UCSD-AML1 (cell line): ENCODE measurements around the gene ZNF345.

Source experiments
- DNase-seq: peaks from one replicate; lab custom pipeline; 2025; ENCODE audit not compliant: unreplicated experiment; lab: John Stamatoyannopoulos, UW

The ZNF345 gene

DNA sequence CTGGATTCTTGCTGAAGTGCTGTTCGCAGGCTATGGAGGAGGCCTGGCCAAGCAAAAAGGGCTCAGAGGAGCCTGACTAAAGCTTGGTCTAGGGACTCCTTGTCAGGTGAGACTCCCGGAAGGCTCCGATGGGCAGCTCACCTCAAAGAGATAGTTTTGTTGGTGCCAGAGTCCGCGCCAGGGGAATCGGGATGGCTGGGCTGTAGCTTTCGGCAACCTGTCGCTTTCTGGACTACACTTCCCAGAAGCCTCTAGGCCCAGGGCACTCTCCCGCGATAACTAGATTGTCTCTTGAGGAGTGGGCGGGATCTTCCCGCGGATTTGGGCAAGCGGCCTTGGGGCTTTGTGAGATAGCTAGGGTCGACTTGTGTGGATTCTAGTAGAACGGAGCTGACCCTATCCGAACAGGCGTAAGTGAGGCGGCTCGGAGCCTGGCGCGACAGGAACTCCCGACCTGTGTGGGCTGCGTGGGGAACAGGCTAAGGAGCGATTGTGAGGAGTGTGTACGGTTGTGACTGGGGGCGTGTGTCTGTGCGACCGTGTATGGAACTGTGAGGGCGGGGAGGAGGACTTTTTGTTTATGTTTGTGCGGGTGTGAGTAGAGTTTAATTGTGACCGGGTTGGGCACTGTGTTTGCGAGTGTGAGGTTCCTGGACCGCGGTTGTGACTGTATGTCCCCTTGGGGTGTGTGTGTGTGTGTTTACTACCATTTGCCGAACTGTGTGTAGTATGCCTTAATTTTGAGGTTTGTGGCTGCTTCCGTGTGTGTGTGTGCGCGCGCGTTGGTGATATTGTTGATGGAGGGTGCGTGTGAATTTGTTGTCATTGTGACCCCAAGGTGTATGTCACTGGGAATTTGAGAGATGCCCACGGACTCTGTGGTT lies at the start of gene ZNF345:
Gene ZNF345, plus strand, starts transcription at position 318 of the 884 bp plus-strand sequence. CDS start 25,955 bp downstream, outside the sequence.
- peak; percentile 87 for DNase-seq

DNA sequence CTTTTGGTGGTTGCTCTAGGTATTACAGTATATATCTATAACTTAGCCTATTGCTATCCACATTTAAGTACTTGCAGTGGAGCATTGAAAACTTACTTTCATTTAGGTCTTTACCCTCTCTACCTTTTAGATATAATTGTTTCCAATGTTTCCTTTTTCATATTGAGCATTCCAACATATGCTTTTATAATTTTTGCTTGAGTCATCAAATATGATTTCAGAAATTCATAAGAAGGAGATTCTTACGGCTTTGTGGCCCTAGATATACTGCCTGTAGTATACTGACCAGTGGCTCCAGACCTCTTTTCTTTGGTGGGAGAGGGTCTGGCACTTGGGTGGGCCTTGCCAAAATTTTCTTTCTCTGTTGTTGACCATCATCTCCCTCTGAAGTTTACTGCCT lies 45.3 kb upstream of the ZNF345 start:
- no peak for DNase-seq

DNA sequence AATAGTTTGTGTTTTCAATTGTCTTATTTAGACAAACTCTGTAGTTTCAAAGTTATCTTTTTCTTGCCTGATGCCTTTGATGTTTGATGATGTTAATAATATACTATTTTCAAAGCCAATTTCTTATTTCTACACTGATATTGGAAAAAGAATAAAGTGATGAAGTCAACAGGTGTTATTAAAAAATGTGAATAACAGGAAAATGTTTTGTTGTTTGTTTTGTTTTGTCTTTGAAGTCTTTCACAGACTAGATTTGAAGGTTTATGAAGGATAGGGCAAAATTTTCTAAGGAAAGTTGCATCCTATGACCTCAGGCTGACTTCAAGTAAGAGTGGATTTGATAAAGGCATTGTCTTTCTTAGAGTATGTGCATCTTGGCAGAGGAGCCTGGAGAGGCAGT lies 43.6 kb upstream of the ZNF345 start:
- DNase-seq, result no peak

DNA sequence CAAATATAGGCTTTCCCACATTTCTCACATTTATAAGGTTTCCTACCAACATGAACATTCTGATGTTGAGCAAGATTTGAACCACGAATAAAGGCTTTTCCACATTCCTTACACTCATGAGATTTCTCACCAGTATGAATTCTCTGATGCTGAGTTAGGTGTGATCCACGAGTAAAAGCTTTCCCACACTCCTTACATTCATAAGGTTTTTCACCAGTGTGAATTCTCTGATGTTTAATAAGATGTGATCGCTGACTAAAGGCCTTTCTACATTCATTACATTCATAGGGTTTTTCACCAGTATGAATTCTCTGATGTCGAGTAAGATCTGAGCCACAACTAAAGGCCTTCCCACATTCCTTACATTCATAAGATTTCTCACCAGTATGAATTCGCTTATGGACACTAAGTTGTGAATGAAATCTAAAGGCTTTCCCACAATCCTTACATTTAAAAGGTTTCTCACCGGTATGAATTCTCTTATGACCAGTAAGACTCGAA lies 31.5 kb upstream of the ZNF345 start:
- no peak for DNase-seq

DNA sequence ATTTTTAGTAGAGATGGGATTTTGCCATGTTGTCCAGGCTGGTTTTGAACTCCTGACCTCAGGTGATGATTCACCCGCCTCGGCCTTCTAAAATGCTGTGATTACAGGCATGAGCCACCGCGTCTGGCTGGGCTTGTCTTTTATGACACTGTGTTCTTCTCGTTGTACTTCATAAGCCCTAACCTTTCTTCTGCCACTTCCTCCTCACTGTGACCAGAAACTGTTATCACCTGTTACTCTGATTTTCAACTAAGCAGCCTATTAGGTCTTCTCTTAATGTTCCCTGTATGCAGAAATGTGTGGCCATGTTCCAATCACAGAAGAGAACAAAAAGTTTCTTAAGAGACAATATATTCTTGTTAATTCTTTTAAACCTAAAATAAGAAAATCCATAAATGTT lies 28.9 kb upstream of the ZNF345 start:
- no peak for DNase-seq

DNA sequence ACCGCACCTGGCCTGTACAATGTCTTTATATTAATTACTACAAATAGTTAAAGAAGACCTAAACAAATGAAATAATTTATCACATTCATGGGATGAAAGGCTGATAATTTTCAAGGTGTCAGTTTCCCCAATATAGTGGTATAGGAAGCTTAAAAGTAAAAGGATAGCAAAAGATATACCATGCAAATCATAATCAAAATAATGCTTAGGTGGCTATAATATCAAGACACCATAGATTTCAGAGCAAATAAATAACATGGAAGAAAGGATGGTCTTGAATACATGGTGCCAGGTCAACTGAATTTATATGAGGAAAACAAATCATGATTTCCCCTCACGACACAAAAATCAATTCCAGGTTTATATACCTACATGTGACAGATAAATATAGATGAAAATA lies 17.2 kb upstream of the ZNF345 start:
- DNase-seq, result no peak

DNA sequence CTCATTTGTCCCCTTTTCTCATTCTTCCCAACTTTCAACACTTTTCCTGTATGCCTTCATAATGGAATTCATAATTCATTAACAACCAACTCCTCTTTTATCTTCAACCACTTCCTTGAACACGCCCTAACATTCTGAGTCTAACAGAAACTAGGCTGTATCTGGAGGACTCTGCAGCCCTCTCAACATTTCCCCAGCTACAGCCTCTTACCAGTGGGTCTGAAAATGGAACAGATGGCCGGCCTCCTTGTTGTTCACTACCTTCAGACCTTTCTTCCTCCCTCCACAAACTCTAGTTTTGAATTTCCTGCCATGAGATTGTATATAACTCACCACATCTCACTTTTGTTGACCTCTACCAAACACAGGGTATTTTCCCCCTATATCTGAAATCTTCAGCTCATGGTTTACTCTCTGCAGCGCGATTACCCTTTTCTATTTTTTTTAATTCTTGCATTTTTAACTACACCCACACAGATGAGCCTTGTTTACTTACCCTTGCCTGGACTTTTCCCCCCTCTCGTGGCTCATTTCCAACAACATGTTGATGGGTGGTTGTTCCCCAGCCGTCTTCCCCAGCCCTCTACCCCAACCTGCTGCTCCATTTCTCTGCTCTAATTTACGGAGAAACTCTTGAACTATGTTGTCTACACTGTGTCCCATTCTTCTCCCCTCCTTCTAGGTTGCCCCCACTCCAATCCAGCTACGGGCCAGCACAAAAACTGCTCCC lies 13.3 kb upstream of the ZNF345 start:
- DNase-seq, result no peak

DNA sequence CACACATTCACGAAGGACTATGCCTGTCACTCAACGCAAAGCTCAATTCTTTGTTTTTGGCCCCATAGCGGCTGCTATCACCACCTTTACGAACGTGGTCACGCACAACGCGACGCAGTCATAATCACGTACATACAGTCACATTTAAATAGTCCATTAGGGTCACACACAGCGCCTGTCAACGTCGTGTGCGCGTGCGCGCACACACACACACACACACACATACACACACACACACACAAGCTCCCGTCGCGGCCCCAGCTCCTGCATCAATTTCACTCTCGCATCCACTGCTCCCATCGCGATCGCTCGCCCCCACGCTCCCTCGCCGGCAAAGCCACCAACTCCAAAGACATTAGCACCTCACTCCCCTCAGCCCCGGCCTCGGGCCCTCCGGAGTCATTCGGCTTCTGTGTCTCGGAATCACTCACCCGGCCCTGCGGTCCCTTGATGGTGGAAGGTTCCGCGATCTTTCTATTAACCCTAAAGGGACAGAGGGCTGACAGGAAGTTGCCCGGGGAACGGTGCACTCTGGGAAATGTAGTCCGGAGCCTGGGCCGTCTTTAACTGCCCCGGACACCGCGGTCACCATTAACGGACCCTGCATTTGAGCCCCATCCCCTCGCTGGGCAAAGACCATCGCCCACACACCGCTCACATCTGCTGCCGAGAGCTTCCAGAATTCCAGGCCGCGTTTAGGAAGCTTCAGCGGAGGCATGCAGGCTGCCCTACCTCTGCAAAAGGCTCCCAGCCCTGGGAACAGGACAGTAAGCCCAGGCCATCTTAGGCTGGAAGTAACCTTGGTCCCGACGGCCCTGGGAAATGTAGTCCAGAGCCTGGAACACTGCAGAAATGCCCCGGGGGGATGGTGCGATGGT lies 12.5 kb upstream of the ZNF345 start, which contains the start of gene ZNF790:
Gene ZNF790, minus strand, starts transcription at position 482 of the 878 bp plus-strand sequence. CDS start 12,768 bp downstream, outside the sequence.
- peak; percentile 92 for DNase-seq

DNA sequence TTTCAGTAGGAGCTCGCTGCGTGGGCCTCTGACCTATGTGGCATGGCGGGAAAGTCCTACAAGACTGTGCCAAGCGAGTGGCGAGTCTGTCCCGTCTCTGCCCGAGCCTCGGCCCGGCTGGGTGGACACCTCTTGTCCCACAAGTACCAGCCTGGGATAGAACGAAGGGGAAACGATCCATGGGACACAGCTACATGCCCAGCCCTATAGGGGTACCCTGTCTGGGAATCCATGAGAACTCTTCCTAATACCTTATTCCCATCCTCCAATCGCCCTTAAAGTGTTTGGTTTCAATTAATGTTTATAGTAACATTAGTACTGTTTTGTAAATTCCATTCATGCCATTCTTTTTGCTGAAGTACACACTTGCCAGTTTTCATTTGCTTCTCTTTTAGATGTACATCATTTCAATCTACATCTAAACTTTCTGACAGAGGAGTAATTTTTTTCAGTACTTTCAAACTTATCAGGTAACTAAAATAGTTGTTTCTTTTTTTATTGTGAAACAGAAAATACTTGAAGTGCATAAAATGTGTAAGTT lies 11.8 kb upstream of the ZNF345 start:
- no peak for DNase-seq

DNA sequence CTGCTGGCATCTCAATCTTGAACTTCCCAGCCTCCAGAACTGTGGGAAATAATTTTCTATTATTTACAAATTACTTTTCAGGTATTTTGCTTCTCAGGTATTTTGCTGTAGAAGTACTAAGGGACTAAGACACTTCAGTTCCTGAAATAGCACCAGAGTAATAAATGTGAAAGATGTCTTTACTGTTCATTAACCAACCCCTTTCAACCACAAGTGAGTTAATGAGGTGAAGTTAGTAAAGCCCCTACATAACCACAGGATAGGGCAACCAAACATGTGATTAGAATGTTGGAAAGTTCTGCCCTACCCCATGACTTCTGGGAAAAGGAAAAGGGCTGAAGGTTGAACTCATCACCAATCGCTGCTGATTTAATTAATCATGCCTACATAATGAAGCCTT lies 2.7 kb upstream of the ZNF345 start:
- DNase-seq, result no peak

DNA sequence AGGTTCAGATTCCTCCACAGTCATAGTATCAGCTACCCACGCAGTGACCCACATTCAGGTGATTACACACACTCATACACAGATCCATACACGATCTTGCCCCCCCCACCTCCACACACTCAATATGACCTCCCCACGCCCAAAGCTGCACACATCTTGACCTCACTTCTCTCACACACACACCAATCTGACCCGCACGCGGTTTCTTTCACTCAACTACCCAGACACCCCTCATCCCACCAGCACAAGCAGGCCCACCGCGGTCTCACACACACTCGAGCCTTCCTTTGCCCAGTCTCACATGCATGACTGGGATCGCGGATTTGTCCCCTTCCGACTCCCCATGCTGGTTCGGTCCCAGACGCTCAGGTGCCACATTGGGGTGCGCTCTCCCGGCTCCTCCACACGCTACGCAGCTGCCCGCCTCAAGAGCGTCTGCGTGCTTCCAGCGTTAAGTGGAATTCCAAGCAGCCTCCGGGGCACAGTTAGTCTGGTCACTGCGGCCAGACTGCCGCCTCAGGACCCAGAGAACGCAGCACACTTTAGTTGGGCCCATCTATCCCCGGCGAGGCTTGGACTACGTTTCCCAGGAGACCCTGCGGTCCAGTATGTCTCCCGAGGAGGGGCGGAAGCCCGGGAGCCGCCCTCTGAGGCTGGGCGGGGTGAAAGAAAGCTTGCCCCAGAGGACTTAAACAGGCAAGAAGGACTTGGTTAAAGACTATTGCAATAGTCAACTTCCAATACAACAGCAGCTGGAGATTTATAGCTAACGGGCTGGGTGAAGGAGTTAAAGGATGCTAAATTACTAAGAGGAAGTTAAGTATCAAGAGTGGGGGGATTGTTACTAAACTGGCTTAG lies 746 bp upstream of the ZNF345 start:
- peak; percentile 87 for DNase-seq

DNA sequence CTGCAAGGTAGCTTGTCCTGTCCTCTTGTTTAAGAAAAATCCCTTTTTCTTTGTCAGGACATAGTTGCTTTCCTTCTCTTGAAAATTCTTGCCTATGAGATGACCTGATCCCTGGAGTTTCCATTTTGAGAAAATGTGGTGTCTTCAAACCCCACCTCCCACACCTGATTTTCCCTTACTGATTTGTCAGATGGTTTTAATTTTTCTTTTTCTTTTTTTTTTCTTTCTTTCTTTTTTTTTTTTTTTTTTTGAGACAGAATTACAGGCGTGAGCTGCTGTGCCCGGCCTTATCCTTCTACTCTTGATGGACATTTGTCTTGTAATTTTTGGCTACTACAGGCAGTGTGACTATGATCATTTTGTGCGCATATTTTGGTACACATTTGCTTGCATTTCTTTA lies 1.2 kb downstream of the ZNF345 start:
- no peak for DNase-seq

DNA sequence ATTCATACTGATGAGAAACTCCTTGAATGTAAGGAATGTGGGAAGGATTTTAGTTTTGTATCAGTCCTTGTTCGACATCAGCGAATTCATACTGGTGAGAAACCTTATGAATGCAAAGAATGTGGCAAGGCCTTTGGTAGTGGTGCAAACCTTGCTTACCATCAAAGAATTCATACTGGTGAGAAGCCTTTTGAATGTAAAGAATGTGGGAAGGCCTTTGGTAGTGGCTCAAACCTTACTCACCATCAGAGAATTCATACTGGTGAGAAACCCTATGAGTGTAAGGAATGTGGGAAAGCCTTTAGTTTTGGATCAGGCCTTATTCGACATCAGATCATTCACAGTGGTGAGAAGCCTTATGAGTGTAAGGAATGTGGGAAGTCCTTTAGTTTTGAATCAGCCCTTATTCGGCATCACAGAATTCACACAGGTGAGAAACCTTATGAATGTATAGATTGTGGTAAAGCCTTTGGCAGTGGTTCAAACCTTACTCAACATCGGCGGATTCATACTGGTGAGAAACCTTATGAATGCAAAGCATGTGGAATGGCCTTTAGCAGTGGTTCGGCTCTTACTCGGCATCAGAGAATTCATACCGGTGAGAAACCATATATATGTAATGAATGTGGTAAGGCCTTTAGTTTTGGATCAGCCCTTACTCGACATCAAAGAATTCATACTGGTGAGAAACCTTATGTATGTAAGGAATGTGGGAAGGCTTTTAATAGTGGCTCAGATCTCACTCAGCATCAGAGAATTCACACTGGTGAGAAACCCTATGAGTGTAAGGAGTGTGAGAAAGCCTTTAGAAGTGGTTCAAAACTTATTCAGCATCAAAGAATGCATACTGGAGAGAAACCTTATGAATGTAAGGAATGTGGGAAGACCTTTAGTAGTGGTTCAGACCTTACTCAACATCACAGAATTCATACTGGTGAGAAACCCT lies 26.6 kb downstream of the ZNF345 start:
- DNase-seq, result no peak

DNA sequence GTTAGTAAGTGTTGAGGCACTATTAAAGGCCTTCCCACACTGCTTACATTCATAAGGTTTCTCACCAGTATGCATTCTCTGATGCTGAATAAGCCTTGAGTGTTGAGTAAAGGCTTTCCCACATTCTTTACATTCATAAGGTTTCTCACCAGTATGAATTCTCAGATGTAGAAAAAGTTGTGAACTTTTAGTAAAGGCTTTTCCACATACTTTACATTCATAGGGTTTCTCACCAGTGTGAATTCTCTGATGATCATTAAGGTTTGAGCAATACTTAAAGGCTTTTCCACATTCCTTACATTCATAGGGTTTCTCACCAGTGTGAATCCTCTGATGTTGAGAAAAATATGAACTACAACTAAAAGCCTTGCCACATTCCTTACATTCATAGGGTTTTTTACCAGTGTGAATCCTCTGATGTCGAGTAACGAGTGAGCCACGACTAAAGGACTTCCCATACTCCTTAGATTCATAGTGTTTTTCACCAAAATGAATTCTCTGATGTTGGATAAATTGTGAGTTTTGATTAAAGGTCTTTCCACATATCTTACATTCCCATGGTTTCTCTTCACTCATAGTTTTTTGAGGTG lies 41.2 kb downstream of the ZNF345 start:
- no peak for DNase-seq

DNA sequence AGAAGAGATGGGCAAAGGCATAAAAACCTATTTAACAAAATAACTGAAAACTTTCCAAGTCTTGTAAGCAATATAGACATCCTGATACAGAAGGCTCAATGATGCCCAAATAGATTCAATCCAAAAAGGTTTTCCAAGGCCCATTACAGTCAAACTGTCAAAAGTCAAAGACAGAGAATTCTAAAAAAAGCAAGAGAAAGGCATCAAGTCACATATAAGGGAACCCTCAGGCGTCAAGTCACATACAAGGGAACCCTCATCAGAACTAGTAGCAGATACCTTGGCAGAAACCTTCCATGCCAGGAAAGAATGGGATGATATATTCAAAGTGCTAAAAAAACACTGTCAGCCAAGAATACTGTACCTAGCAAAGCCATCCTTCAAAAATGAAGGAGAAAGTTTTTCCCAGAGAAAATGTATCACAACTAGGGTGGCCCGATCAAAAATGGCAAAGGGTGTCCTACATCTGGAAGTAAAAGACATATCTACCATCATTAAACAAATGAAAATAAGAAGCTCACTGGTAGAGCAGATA lies 44.2 kb downstream of the ZNF345 start:
- DNase-seq, result no peak

DNA sequence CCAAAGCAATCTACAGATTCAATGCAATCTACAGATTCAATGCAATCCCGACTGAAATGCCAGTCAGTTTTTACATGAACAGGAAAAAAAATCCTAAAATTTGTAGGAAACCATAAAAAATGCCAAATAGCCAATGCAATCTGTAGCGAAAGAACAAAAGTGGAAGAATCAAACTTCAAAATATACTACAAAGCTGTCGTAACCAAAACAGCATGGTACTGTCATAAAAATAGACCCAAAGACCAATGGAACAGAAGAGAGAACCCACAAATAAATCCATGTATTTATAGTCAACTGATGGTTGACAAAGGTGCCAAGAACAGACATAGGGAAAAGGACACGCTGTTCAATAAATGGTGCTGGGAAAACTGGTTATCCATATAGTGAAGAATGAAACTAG lies 47.7 kb downstream of the ZNF345 start:
- DNase-seq, result no peak

DNA sequence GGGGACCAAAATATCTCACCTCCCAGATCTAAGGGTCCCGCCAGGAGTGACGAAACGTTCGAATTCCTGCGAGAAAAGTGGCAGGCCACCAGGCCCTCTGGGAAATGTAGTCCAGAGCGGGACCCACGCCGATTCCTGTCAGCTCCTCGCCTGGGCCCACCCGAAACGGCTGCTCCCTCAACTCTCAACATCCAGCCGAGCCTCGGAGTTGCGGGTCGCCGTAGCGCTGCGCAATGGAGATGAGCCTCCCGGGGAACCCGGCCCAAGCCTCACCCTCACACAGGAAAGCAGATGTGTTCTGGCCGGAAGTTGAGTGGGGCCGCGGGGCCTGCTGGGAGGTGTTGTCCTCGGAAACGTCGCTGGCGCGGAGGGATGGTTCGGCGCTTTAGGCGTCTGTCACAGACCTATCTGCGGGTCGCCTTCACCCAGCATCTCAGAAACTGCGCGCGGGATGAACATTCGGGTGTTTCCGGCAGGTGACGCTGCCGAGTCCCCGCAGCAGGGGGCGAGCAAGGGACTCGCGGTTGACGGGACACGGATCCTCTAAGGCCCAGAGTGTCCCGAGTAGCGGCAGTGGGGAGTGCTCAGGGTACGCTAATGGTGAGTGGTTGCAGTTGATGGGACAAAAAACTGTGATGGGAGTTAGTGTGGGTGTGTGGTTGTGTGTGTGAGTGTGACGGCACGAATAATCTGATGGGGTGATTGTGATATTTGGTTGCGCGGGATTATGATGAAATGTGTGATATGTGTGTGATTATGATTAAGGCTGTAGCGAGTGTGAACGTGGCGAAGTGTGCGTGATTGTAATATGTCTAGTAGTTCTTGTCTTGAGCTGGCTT lies 65.5 kb downstream of the ZNF345 start, which contains the start of the genes ZNF568 and ZNF829:
Gene ZNF568, plus strand, starts transcription at position 341 of the 839 bp plus-strand sequence. CDS start 6,439 bp downstream, outside the sequence.
Gene ZNF829, minus strand, starts transcription at position 300 of the 839 bp plus-strand sequence. CDS start 1,124 bp downstream, outside the sequence.
- DNase-seq, result peak; percentile 84
